Ishikawa (cell line): ENCODE measurements around the gene FXR2.

ENCODE experiments used
- CEBPB ChIP-seq: IDR thresholded peaks from 2 replicates; pipeline ENCODE4 v1.6.1; 2012
- CREB1 ChIP-seq: IDR thresholded peaks from 2 replicates; pipeline ENCODE4 v1.6.1; 2012; ENCODE audit warnings: low read depth
- EGR1 ChIP-seq: IDR thresholded peaks from 2 replicates; pipeline ENCODE4 v1.6.1; 2012
- EP300 ChIP-seq: IDR thresholded peaks from 2 replicates; pipeline ENCODE4 v1.6.1; 2012; ENCODE audit warnings: borderline replicate concordance
- FOXM1 ChIP-seq: IDR thresholded peaks from 2 replicates; pipeline ENCODE4 v1.6.1; 2012; ENCODE audit warnings: low read depth, borderline replicate concordance
- MAX ChIP-seq: IDR thresholded peaks from 2 replicates; pipeline ENCODE4 v1.6.1; 2012
- NFIC ChIP-seq: IDR thresholded peaks from 2 replicates; pipeline ENCODE4 v1.6.1; 2012
- RAD21 ChIP-seq: IDR thresholded peaks from 2 replicates; pipeline ENCODE4 v1.6.1; 2012; ENCODE audit warnings: low read depth
- TAF1 ChIP-seq: IDR thresholded peaks from 2 replicates; pipeline ENCODE4 v1.6.1; 2012; ENCODE audit warnings: low read depth, mild to moderate bottlenecking
- TCF12 ChIP-seq: IDR thresholded peaks from 2 replicates; pipeline ENCODE4 v1.6.1; 2012; ENCODE audit warnings: low read depth
- TEAD4 ChIP-seq: IDR thresholded peaks from 2 replicates; pipeline ENCODE4 v1.6.1; 2012
- YY1 ChIP-seq: IDR thresholded peaks from 2 replicates; pipeline ENCODE4 v1.6.1; 2012; ENCODE audit warnings: low read depth
- ZBTB7A ChIP-seq: IDR thresholded peaks from 2 replicates; pipeline ENCODE4 v1.6.1; 2012; ENCODE audit warnings: low read depth
- TF ChIP-seq, protein P1 (sequence below): IDR thresholded peaks from 2 replicates; pipeline ENCODE4 v1.6.1; 2012
- TF ChIP-seq, protein P2 (sequence below): IDR thresholded peaks from 2 replicates; pipeline ENCODE4 v1.6.1; 2012; ENCODE audit warnings: low read depth, mild to moderate bottlenecking

FXR2 gene

GRCh38 chr17:7652388-7653356 is 38.0 kb upstream of the FXR2 start:
- TF ChIP-seq, protein P1, sequence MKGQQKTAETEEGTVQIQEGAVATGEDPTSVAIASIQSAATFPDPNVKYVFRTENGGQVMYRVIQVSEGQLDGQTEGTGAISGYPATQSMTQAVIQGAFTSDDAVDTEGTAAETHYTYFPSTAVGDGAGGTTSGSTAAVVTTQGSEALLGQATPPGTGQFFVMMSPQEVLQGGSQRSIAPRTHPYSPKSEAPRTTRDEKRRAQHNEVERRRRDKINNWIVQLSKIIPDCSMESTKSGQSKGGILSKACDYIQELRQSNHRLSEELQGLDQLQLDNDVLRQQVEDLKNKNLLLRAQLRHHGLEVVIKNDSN: no peak
- no peak for TF ChIP-seq NFIC
- TF ChIP-seq EGR1: no peak
- no peak for TF ChIP-seq CREB1
- no peak for TF ChIP-seq CEBPB

DNA sequence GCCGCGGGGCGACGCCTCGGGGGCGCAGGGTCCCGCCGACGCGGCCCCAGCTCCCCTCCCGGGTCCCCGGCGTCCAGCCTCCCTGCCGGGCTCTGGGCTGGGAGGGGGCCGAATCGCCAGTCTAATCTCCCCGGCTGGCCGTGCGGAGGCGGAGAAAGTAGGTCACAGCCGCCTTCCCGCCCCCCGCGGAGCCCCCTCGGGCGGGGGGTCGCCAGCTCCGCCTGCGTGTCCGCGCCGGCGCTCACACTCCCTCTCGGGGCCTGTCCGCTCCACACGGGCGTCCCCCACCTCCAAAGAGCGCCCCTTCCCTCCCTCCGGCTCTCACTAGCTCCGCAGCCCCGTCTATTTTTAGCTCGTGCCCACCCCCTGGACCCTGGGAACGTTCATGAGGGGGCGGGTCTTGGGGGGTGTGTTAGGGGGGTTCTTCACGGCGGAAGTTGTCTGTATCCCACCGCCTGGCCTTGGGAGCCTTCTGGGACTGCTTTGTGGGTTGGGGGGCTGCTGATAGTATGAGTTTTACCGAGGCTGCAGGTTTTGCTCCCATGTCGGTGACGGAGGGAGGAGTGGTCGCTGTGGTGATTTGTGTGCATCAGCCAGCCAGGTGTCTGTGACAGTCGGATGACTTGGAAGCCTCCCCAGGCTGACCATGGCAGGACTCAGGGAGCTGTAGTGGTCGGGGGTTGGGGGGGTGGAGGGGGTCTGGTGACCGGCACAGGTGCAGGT is 37.1 kb upstream of the FXR2 start:
- TF ChIP-seq, protein P1: no peak
- TF ChIP-seq ZBTB7A (no peak; the same call in none of the 2 replicates), MAX (no peak), TCF12 (no peak), CEBPB (no peak), NFIC (no peak), CREB1 (no peak), FOXM1 (no peak), TAF1 (no peak), YY1 (no peak), RAD21 (no peak), TEAD4 (no peak), EGR1 (no peak)
- TF ChIP-seq, protein P2, sequence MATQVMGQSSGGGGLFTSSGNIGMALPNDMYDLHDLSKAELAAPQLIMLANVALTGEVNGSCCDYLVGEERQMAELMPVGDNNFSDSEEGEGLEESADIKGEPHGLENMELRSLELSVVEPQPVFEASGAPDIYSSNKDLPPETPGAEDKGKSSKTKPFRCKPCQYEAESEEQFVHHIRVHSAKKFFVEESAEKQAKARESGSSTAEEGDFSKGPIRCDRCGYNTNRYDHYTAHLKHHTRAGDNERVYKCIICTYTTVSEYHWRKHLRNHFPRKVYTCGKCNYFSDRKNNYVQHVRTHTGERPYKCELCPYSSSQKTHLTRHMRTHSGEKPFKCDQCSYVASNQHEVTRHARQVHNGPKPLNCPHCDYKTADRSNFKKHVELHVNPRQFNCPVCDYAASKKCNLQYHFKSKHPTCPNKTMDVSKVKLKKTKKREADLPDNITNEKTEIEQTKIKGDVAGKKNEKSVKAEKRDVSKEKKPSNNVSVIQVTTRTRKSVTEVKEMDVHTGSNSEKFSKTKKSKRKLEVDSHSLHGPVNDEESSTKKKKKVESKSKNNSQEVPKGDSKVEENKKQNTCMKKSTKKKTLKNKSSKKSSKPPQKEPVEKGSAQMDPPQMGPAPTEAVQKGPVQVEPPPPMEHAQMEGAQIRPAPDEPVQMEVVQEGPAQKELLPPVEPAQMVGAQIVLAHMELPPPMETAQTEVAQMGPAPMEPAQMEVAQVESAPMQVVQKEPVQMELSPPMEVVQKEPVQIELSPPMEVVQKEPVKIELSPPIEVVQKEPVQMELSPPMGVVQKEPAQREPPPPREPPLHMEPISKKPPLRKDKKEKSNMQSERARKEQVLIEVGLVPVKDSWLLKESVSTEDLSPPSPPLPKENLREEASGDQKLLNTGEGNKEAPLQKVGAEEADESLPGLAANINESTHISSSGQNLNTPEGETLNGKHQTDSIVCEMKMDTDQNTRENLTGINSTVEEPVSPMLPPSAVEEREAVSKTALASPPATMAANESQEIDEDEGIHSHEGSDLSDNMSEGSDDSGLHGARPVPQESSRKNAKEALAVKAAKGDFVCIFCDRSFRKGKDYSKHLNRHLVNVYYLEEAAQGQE: no peak

DNA sequence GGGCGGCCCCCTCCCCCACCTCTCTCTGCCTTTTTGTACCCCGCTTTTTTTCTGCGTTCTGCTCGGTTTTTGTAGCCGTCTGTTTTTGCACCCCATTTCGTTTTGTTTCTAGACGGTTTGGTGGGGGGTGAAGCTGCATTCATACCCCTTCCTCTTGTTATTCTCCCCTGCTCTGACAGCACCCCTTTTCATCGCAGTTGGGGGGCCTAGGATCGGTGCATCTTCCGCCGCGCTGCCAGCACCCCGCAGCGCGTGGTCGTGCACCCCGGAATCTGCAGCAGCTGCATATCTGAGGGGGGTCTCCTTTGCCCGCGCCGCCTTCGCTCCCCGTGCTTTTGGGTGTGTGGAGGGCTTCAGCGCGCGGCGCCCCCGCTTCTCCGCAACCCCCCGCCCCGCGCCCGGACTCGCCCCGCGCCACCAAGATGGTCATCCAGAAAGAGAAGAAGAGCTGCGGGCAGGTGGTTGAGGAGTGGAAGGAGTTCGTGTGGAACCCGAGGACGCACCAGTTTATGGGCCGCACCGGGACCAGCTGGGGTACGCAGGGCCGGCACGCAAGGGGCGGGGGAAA is 36.5 kb upstream of the FXR2 start:
- TF ChIP-seq CEBPB (no peak), MAX (0 out of 2 replicates have a peak, but pooled peaks have one; percentile 12), FOXM1 (no peak)

GRCh38 chr17:7650509-7651096 is 35.9 kb upstream of the FXR2 start, which contains the start of gene ATP1B2:
ATP1B2 (plus strand) TSS chr17:7650926; CDS start chr17:7651519, 593 bp downstream.
- TF ChIP-seq CREB1 (no peak), RAD21 (no peak), EGR1 (no peak), FOXM1 (no peak), TAF1 (no peak), NFIC (no peak), TCF12 (no peak), TEAD4 (no peak), MAX (no peak), ZBTB7A (no peak), EP300 (no peak), YY1 (no peak), CEBPB (no peak)
- TF ChIP-seq, protein P2: no peak
- TF ChIP-seq, protein P1: no peak
